ENCODE data around the gene ZNF541.

Gene ZNF541

DNA sequence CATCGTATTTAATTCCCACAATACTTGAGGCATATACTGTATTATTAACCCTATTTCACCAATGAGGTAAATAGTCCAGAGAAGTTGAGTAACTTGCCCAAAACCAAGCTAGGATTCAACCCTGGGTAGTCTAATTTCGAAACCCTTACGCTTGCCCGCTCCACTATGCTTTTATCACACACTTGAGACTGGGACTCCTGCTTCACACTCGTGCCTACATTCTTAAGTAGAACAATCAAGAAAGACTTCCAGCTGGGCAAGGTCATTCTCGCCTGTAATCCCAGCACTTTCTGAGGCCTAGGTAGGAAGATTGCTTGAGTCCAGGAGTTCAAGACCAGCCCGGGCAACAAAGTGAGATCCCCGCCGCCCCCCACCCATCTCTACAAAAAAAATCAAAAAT lies 3.6 kb downstream of the ZNF541 start:
- H3K4me1 ChIP-seq (ENCODE audit: low read length) = no peaks in the 10 kb centered on the region
- H3K79me2 ChIP-seq (ENCODE audit: low read length) = no peaks in the 10 kb centered on the region
- no peak overlapping the region for H2AFZ ChIP-seq (ENCODE audit: low read length)
- H4K20me1 ChIP-seq (ENCODE audit: insufficient read depth, low read length) = no peaks in the 10 kb centered on the region
- TF ChIP-seq EZH2 (optimal IDR thresholded peaks at IDR 0.05; ENCODE audit: low read depth, low read length) (no peak), EZH2phosphoT487 (IDR thresholded peaks at IDR 0.05; ENCODE audit: low read length) (no peak)
- TF ChIP-seq, protein P1, sequence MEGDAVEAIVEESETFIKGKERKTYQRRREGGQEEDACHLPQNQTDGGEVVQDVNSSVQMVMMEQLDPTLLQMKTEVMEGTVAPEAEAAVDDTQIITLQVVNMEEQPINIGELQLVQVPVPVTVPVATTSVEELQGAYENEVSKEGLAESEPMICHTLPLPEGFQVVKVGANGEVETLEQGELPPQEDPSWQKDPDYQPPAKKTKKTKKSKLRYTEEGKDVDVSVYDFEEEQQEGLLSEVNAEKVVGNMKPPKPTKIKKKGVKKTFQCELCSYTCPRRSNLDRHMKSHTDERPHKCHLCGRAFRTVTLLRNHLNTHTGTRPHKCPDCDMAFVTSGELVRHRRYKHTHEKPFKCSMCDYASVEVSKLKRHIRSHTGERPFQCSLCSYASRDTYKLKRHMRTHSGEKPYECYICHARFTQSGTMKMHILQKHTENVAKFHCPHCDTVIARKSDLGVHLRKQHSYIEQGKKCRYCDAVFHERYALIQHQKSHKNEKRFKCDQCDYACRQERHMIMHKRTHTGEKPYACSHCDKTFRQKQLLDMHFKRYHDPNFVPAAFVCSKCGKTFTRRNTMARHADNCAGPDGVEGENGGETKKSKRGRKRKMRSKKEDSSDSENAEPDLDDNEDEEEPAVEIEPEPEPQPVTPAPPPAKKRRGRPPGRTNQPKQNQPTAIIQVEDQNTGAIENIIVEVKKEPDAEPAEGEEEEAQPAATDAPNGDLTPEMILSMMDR (IDR thresholded peaks at IDR 0.05; ENCODE audit: low read length) = no peak
- H3K9me3 ChIP-seq (replicated peaks; ENCODE audit: insufficient read depth, low read length) = no peaks in the 10 kb centered on the region
- no peaks in the 10 kb centered on the region for H3K36me3 ChIP-seq (replicated peaks; ENCODE audit: insufficient read depth, low read length)
- H3K27me3 ChIP-seq (replicated peaks; ENCODE audit: insufficient read depth, low read length) = peaks cover 43% of the 10 kb centered on the region
- H3K4me2 ChIP-seq (ENCODE audit: low read depth, low read length) = no peak overlapping the region
- H3K9ac ChIP-seq (ENCODE audit: low read length) = no peak overlapping the region
- no peaks in the 10 kb centered on the region for H3K9me2 ChIP-seq (replicated peaks; ENCODE audit: insufficient read depth, low read length)
- no peak overlapping the region for H3K27ac ChIP-seq (ENCODE audit: low read length)
- H3K4me3 ChIP-seq (ENCODE audit: low read length) = no peak overlapping the region
- DNase-seq = no peak
- no peaks in the 10 kb centered on the region for H3F3A ChIP-seq (ENCODE audit: insufficient read depth, low read length)

DNA sequence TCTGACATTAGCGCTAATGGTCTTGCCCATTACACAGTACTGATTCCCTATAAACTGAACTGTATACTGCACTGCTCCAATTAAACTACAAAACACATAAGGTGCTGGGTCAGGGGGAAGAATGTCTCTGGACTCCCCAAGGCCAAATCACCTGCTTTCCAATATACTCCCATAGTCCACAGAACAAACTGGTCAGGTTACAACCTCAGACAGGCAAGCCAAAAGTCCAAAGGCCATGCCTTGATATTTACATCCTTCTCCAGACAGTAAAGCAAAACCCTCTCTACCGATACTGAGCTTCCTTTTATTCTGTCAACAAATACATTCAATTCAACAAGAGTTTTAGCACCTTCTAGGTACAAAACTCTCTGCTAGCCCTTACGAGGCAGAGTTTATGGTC lies 8.9 kb downstream of the ZNF541 start:
- no peak overlapping the region for H3K27ac ChIP-seq (ENCODE audit: low read length)
- no peak for DNase-seq
- no peaks in the 10 kb centered on the region for H3K9me2 ChIP-seq (replicated peaks; ENCODE audit: insufficient read depth, low read length)
- TF ChIP-seq EZH2phosphoT487 (IDR thresholded peaks at IDR 0.05; ENCODE audit: low read length) (no peak), EZH2 (optimal IDR thresholded peaks at IDR 0.05; ENCODE audit: low read depth, low read length) (no peak)
- TF ChIP-seq, protein P1 (IDR thresholded peaks at IDR 0.05; ENCODE audit: low read length) = no peak
- H3K4me1 ChIP-seq (ENCODE audit: low read length) = peaks cover 13% of the 10 kb centered on the region
- H4K20me1 ChIP-seq (ENCODE audit: insufficient read depth, low read length) = no peaks in the 10 kb centered on the region
- H3K9me3 ChIP-seq (replicated peaks; ENCODE audit: insufficient read depth, low read length) = no peaks in the 10 kb centered on the region
- H3F3A ChIP-seq (ENCODE audit: insufficient read depth, low read length) = peaks cover 12% of the 10 kb centered on the region
- H2AFZ ChIP-seq (ENCODE audit: low read length) = no peak overlapping the region
- no peak overlapping the region for H3K4me3 ChIP-seq (ENCODE audit: low read length)
- H3K36me3 ChIP-seq (replicated peaks; ENCODE audit: insufficient read depth, low read length) = no peaks in the 10 kb centered on the region
- peaks cover 28% of the 10 kb centered on the region for H3K27me3 ChIP-seq (replicated peaks; ENCODE audit: insufficient read depth, low read length)
- no peaks in the 10 kb centered on the region for H3K79me2 ChIP-seq (ENCODE audit: low read length)
- no peak overlapping the region for H3K9ac ChIP-seq (ENCODE audit: low read length)
- H3K4me2 ChIP-seq (ENCODE audit: low read depth, low read length) = no peak overlapping the region

DNA sequence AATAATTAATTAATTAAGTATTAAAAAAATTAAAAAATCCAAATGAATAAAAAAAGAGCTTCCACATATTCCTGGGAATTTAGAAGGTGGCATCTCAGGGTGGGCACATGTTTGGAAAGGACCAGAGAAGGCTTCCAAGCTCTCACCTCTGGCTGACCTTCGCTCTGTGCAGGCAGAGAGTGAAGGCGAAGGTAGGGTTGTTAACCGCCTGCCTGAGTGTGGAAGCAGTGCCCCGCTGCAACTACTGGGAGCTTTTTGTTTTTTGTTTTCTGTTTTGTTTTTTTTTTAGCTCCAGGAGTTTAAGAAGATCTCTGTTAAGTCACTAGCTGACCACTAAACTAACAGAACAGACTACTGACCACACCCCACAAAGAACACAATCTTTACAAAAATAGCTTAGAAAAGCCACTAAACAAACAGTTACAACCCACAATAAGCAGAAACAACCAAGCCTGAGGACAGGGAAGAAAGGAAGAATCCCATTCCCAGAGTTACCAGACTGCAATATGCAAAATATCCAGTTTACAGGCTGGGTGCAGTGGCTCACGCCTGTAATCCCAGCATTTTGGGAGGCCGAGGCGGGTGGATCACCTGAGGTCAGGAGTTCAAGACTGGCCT lies 11.4 kb downstream of the ZNF541 start:
- Histone ChIP-seq H3K9me3 (replicated peaks; ENCODE audit: insufficient read depth, low read length) (no peaks in the 10 kb centered on the region), H3K27ac (ENCODE audit: low read length) (no peak overlapping the region), H4K20me1 (ENCODE audit: insufficient read depth, low read length) (no peaks in the 10 kb centered on the region), H3K27me3 (replicated peaks; ENCODE audit: insufficient read depth, low read length) (peaks cover 28% of the 10 kb centered on the region), H2AFZ (ENCODE audit: low read length) (no peak overlapping the region), H3K4me1 (ENCODE audit: low read length) (peaks cover 13% of the 10 kb centered on the region), H3K79me2 (ENCODE audit: low read length) (no peaks in the 10 kb centered on the region), H3K9ac (ENCODE audit: low read length) (no peak overlapping the region), H3K36me3 (replicated peaks; ENCODE audit: insufficient read depth, low read length) (no peaks in the 10 kb centered on the region), H3K9me2 (replicated peaks; ENCODE audit: insufficient read depth, low read length) (no peaks in the 10 kb centered on the region), H3K4me2 (ENCODE audit: low read depth, low read length) (peak overlapping the region; percentile 31; the same call in 1 of the 2 replicates), H3K4me3 (ENCODE audit: low read length) (no peak overlapping the region), H3F3A (ENCODE audit: insufficient read depth, low read length) (peaks cover 12% of the 10 kb centered on the region)
- DNase-seq = peak; percentile 32
- TF ChIP-seq EZH2phosphoT487 (IDR thresholded peaks at IDR 0.05; ENCODE audit: low read length) (no peak), EZH2 (optimal IDR thresholded peaks at IDR 0.05; ENCODE audit: low read depth, low read length) (no peak)
- TF ChIP-seq, protein P1 (IDR thresholded peaks at IDR 0.05; ENCODE audit: low read length) = no peak
